ENCODE results near the gene COBL. TPM values are rescaled to one million over a fixed set of nuclear protein-coding genes. Genes with fewer than 3 reads are reported as not detected.

Gene COBL
- total RNA-seq, 1 donor from 2014 or later = 27.9 TPM

DNA sequence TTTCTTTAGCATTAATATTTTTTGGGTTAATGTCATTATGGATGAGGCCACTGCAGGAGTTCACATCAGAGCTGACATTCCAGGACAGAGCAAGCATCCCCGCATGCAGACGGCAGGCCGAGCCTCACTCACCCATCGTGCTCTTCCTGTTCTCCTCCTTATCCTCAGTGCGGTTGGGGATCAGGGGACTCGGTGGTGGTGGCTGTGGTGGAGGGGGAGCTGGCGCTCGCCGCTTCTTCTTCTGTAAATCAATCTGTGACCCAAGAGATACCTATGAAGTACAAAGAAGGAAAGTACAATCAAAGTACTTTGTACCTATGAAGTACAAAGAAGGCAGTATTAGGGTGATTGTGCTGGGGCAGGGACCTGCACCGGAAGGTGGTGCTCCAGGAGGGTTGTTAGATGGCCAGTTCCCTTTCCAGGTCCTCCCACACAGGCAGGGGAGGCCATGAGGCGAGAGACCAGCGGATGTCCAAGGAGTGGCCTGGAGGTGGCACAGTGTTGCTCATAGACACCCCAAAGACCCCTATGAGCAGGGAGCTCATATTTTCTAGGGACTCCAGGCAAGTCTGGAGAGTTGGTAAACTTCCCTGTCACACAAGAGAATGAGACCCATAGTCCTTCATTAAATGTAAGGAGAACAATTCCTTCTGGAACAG is 231.4 kb downstream of the COBL start:
- no peak for DNase-seq
- peak in 1 of 2 donors; percentile 34 for ATAC-seq
- intact Hi-C loops (cut with DNase I) = no loop called here

GRCh38 chr7:51084121-51084520 is 232.5 kb downstream of the COBL start:
- Histone ChIP-seq H3K4me1 (no peaks in the 10 kb centered on the region), H3K27me3 (ENCODE audit: low read depth) (no peaks in the 10 kb centered on the region), H3K27ac (no peak overlapping the region), H3K36me3 (no peaks in the 10 kb centered on the region), H3K4me3 (no peak overlapping the region), H3K9me3 (no peaks in the 10 kb centered on the region)
- DNase-seq (no peak), ATAC-seq (no peak)
- TF ChIP-seq, protein P1, sequence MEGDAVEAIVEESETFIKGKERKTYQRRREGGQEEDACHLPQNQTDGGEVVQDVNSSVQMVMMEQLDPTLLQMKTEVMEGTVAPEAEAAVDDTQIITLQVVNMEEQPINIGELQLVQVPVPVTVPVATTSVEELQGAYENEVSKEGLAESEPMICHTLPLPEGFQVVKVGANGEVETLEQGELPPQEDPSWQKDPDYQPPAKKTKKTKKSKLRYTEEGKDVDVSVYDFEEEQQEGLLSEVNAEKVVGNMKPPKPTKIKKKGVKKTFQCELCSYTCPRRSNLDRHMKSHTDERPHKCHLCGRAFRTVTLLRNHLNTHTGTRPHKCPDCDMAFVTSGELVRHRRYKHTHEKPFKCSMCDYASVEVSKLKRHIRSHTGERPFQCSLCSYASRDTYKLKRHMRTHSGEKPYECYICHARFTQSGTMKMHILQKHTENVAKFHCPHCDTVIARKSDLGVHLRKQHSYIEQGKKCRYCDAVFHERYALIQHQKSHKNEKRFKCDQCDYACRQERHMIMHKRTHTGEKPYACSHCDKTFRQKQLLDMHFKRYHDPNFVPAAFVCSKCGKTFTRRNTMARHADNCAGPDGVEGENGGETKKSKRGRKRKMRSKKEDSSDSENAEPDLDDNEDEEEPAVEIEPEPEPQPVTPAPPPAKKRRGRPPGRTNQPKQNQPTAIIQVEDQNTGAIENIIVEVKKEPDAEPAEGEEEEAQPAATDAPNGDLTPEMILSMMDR (IDR thresholded peaks at IDR 0.05) = no peak
- intact Hi-C loops (cut with DNase I) = no loop called here

More for the DNA sequence above, 231.4 kb downstream of the COBL start:
- Histone ChIP-seq H3K36me3 (no peaks in the 10 kb centered on the region), H3K9me3 (no peaks in the 10 kb centered on the region), H3K4me1 (no peaks in the 10 kb centered on the region), H3K27me3 (ENCODE audit: low read depth) (no peaks in the 10 kb centered on the region), H3K4me3 (no peak overlapping the region), H3K27ac (no peak overlapping the region)
- TF ChIP-seq, protein P1 (IDR thresholded peaks at IDR 0.05) = no peak

DNA sequence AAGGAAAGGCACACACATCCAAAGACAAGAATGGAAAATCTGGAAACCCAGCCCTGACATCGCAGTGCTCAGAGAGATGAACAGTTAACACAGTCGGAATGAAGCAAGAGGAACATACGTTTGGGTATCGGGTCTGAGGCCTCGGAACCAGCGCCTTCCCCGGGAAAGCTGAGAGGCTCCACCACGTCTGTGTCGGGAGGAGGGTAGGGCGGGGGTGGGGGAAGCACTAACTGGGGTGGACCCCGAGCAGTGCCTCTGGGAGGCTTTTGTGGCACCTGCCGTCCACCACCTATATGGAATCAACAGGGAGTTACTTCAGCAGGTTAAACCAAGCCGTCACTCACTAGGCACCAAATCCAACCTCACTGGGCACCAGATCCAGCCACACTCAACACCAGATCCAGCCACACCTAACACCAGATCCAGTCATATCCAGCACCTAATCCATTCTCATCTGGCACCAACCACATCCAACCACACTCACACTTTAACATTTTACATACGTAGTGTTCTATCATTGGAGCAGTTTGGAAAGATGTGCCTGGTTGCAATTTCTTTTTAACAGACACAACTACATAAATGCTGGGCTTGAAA is 233.6 kb downstream of the COBL start:
- no peak for ATAC-seq

DNA sequence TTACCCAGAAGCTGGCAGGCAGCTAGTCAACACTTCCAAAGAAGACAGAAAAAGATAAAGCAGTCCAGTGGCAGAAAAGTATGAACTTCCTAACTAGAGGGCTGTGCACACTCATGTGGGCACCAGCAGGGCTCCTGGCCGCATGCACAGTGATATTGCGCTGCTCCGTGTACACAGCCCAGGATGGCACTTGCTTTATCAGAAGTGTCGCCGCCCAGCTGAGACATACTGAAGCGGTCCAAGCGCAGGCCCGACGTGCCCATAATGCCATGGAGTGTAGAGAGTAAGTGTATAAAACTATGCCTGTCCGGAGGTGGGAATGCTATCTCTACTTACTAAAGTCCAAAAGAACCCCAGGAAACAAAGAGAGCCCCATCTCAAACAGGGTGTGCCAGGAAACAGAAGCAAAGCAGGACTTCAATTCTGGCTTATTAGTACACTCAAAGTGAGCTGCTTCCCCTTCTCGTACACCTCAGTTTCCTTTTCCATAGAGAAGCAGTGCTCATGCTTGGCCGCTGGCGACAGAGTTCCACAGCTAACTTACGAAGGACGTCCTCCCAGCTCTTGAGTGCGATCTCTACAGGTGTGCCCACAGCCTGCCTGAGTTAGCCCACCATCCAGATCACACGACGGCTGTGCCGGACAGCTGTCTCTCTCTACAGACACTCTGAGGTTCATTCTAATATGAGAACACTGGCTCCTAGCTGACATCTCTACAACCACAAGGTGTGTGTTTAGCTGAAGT is 234.3 kb downstream of the COBL start:
- intact Hi-C loops (cut with DNase I) = no loop called here
- Histone ChIP-seq H3K27ac (no peak overlapping the region), H3K4me3 (no peak overlapping the region), H3K4me1 (no peaks in the 10 kb centered on the region), H3K9me3 (no peaks in the 10 kb centered on the region), H3K36me3 (no peaks in the 10 kb centered on the region), H3K27me3 (ENCODE audit: low read depth) (no peaks in the 10 kb centered on the region)
- DNase-seq (no peak), ATAC-seq (no peak)
- TF ChIP-seq, protein P1 (IDR thresholded peaks at IDR 0.05) = no peak

More for the DNA sequence above, 233.6 kb downstream of the COBL start:
- H3K36me3 ChIP-seq = no peaks in the 10 kb centered on the region
- H3K4me3 ChIP-seq = no peak overlapping the region
- intact Hi-C loops (cut with DNase I) = no loop called here
- TF ChIP-seq, protein P1 (IDR thresholded peaks at IDR 0.05) = no peak
- H3K4me1 ChIP-seq = no peaks in the 10 kb centered on the region
- no peaks in the 10 kb centered on the region for H3K9me3 ChIP-seq
- H3K27me3 ChIP-seq (ENCODE audit: low read depth) = no peaks in the 10 kb centered on the region
- DNase-seq = no peak
- no peak overlapping the region for H3K27ac ChIP-seq

DNA sequence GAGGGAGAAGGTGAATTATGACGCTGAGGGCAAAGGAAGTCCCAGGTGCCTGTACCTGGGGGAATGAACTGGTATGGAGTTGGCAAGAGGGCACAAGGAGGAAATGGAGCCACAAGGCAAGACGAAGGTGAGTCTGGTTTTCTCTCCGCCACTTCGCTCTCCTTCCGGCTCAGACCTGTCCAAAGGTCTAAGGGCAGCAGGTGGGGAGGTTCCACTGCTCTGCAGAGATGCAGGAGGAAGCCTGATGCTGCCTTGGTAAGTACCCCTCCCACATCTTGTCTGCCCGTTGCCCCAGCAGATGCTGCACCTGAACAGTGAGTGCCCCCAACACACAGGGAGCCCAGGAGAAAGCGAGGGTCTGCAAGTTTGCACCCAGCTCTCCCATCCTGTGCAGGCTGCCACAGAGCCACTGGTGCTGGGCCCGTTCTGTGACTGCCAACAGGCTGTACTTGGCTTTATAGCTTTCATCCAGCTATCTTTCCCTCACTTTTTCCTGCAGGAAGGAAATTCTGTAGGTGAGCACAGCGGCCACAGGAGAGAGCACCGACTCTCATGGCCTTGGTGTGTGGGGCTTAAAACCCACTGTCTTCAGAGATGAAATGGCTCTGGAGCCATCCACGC is 235.2 kb downstream of the COBL start:
- Histone ChIP-seq H3K27me3 (ENCODE audit: low read depth) (no peaks in the 10 kb centered on the region), H3K9me3 (no peaks in the 10 kb centered on the region), H3K4me3 (no peak overlapping the region), H3K4me1 (no peaks in the 10 kb centered on the region), H3K27ac (no peak overlapping the region), H3K36me3 (no peaks in the 10 kb centered on the region)
- intact Hi-C loops (cut with DNase I) = no loop called here
- TF ChIP-seq, protein P1 (IDR thresholded peaks at IDR 0.05) = no peak
- DNase-seq (no peak), ATAC-seq (no peak)
